MM.1S (cell line): Measurements from ENCODE around the gene CYP27C1.

Experiments
- EZH2 ChIP-seq: fragments of 300-600 bp; sonication (generic); optimal IDR thresholded peaks from 2 replicates; pipeline ENCODE3; 2017; ENCODE audit warnings: low read depth, mild to moderate bottlenecking, antibody characterized with exemption, low read length, mixed read lengths
- TF ChIP-seq, protein P1 (sequence below): fragments of 300-600 bp; sonication (generic); IDR thresholded peaks from 2 replicates; pipeline ENCODE4 v1.5.1; 2016; ENCODE audit warnings: antibody characterized with exemption, low read length, mixed read lengths

DNA sequence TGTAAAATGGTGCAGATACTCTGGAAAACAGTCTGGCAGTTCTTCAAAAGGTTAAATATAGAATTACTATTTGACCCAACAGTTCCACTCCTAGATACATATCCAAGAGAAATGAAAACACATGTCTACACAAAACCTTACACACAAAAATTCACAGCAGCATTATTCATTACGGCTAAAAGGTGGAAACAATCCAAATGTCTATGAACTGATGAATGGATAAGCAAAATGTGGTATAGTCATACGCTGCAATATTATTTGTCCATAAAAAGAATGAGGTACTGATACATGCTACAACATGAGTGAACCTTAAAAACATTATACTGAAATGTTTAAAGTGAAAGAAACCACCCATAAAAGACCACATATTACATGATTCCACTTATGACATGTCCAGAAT lies 4.0 kb downstream of the CYP27C1 start:
- no peak for TF ChIP-seq EZH2
- TF ChIP-seq, protein P1, sequence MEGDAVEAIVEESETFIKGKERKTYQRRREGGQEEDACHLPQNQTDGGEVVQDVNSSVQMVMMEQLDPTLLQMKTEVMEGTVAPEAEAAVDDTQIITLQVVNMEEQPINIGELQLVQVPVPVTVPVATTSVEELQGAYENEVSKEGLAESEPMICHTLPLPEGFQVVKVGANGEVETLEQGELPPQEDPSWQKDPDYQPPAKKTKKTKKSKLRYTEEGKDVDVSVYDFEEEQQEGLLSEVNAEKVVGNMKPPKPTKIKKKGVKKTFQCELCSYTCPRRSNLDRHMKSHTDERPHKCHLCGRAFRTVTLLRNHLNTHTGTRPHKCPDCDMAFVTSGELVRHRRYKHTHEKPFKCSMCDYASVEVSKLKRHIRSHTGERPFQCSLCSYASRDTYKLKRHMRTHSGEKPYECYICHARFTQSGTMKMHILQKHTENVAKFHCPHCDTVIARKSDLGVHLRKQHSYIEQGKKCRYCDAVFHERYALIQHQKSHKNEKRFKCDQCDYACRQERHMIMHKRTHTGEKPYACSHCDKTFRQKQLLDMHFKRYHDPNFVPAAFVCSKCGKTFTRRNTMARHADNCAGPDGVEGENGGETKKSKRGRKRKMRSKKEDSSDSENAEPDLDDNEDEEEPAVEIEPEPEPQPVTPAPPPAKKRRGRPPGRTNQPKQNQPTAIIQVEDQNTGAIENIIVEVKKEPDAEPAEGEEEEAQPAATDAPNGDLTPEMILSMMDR = no peak
